Mesendoderm (in vitro differentiated cells): ENCODE data around the gene NR3C1.

Source experiments
- DNase-seq: peaks from one replicate; pipeline ENCODE4 v3.0.0; 2013
- H2AK5ac ChIP-seq: 2 replicates; pipeline ENCODE4 v1.6.1; 2013; ENCODE audit warnings: low read length, inconsistent platforms
- H2BK120ac ChIP-seq: 2 replicates; pipeline ENCODE4 v1.6.1; 2013; ENCODE audit warnings: low read depth, mild to moderate bottlenecking, low read length, moderate library complexity, mixed read lengths
- H2BK15ac ChIP-seq: replicated peaks from 2 replicates; pipeline ENCODE4 v1.6.1; 2013; ENCODE audit warnings: low read depth, mild to moderate bottlenecking, moderate library complexity
- H2BK5ac ChIP-seq: 2 replicates; pipeline ENCODE4 v1.6.1; 2013; ENCODE audit warnings: low read length, inconsistent platforms
- H3K18ac ChIP-seq: 2 replicates; pipeline ENCODE4 v1.6.1; 2013; ENCODE audit warnings: mild to moderate bottlenecking, low read length, mixed read lengths
- H3K23ac ChIP-seq: one replicate; pipeline ENCODE4 v1.6.1; 2013; ENCODE audit warnings: low read length
- H3K27ac ChIP-seq: 2 replicates; pipeline ENCODE4 v1.5.1; 2013; ENCODE audit warnings: low read depth, mild to moderate bottlenecking, inconsistent platforms, low read length, moderate library complexity
- H3K27me3 ChIP-seq: 2 replicates; pipeline ENCODE4 v1.6.1; 2013; ENCODE audit warnings: low read length, control low read depth, mild to moderate bottlenecking, inconsistent platforms; ENCODE audit not compliant: insufficient read depth, poor library complexity
- H3K36me3 ChIP-seq: 2 replicates; pipeline ENCODE4 v1.6.1; 2013; ENCODE audit warnings: low read length, inconsistent platforms; ENCODE audit not compliant: control insufficient read depth, insufficient read depth
- H3K4ac ChIP-seq: one replicate; pipeline ENCODE4 v1.6.1; 2013; ENCODE audit warnings: low read depth, mild to moderate bottlenecking, low read length, moderate library complexity
- H3K4me1 ChIP-seq: 2 replicates; pipeline ENCODE4 v1.6.1; 2013; ENCODE audit warnings: low read depth, low read length, inconsistent platforms; ENCODE audit not compliant: control insufficient read depth
- H3K4me2 ChIP-seq: 2 replicates; pipeline ENCODE4 v1.6.1; 2013; ENCODE audit warnings: low read length
- H3K4me3 ChIP-seq: 2 replicates; pipeline ENCODE4 v1.5.1; 2013; ENCODE audit warnings: mild to moderate bottlenecking, low read length
- H3K56ac ChIP-seq: one replicate; pipeline ENCODE4 v1.6.1; 2013; ENCODE audit warnings: low read length
- H3K79me1 ChIP-seq: 2 replicates; pipeline ENCODE4 v1.6.1; 2013; ENCODE audit warnings: low read length, inconsistent platforms
- H3K79me2 ChIP-seq: 2 replicates; pipeline ENCODE4 v1.6.1; 2013; ENCODE audit warnings: mild to moderate bottlenecking, low read length; ENCODE audit not compliant: control insufficient read depth, insufficient read depth
- H3K9ac ChIP-seq: 2 replicates; pipeline ENCODE4 v1.6.1; 2013; ENCODE audit warnings: low read length, inconsistent platforms
- H4K5ac ChIP-seq: one replicate; pipeline ENCODE4 v1.6.1; 2013; ENCODE audit warnings: low read length
- H4K8ac ChIP-seq: one replicate; pipeline ENCODE4 v1.6.1; 2013; ENCODE audit warnings: low read depth, mild to moderate bottlenecking, control low read depth, low read length, moderate library complexity
- WGBS: extraction: QIAGEN DNeasy Blood & Tissue Kit; methylation state at CpG from one replicate; pipeline ENCODE4 v1.1.7; 2013; ENCODE audit warnings: low lambda C conversion rate, missing lambda C conversion rate; ENCODE audit not compliant: insufficient coverage; ENCODE audit errors: extremely low coverage; 5-methylcytosine and 5-hydroxymethylcytosine counted together

NR3C1 gene

DNA sequence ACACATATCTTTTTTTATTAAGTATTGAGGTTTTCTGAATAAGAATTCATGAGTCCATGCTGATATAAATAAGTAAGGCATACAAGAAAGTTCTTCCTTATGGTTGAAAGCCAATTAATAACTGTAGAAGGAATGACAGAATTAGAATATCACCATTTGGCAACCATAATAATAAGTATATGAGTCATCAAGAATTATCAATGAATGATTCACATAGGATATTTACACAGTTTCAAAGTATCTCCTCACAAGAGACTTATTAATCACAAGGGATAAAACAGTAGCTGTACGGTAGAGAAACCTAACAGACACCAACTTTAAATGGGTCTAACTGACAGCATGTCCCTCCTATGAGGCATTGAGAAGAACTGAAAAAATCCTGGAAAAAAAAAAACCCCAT is 161.6 kb downstream of the NR3C1 start:
- Histone ChIP-seq H3K18ac (no peak overlapping the region), H3K9ac (no peak overlapping the region), H4K5ac (no peak overlapping the region), H3K4me3 (no peak overlapping the region), H3K56ac (no peak overlapping the region), H2BK120ac (no peak overlapping the region), H3K4me1 (peaks cover 6% of the 10 kb centered on the region), H3K36me3 (no peaks in the 10 kb centered on the region), H4K8ac (no peak overlapping the region), H3K4me2 (no peak overlapping the region), H3K27ac (no peak overlapping the region), H3K4ac (no peak overlapping the region), H3K27me3 (no peaks in the 10 kb centered on the region), H2BK5ac (no peak overlapping the region), H3K23ac (no peak overlapping the region), H2BK15ac (no peak overlapping the region), H3K79me2 (no peaks in the 10 kb centered on the region), H2AK5ac (no peak overlapping the region), H3K79me1 (no peaks in the 10 kb centered on the region)
- no CpG with 5 or more reads among the region's 1 CpG for WGBS
- no peak for DNase-seq

DNA sequence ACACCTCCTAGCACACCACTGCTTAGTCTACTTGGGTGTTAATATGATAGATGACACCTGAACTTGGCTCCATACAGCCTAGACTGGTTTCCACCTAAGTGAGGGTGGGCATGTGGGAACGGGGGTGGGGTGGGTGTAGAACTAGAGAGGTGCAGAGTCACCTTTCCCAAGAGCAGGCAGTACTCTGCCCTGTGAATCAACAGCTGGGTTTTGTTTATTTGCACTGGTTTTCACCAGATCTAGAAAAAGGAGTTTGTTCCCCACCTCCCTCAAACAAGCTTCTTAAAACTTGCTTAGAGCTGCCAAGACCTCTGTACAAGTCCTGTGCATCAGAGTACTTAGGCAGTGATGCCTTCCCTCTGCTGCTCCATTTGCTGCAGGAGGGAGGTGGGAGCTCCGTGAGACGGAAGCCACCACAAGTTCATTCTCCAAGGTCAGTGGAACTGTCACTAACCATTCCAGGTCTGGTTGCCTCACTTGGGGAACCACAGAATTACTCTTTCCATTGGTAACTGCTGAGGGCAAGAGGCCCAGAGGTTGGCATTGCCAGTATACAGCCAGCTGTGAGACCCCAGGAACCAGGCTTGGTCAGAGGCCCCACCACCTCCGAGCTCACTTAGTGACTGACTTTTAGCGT is 163.5 kb downstream of the NR3C1 start:
- Histone ChIP-seq H2AK5ac (no peak overlapping the region), H3K56ac (no peak overlapping the region), H3K79me2 (no peaks in the 10 kb centered on the region), H3K27me3 (no peaks in the 10 kb centered on the region), H3K4me1 (peaks cover 6% of the 10 kb centered on the region), H3K79me1 (no peaks in the 10 kb centered on the region), H3K4me2 (no peak overlapping the region), H3K27ac (no peak overlapping the region), H3K4ac (no peak overlapping the region), H2BK5ac (no peak overlapping the region), H3K9ac (no peak overlapping the region), H2BK120ac (no peak overlapping the region), H3K4me3 (no peak overlapping the region), H3K18ac (no peak overlapping the region), H2BK15ac (no peak overlapping the region), H3K36me3 (no peaks in the 10 kb centered on the region), H4K8ac (no peak overlapping the region), H3K23ac (no peak overlapping the region), H4K5ac (no peak overlapping the region)
- no peak for DNase-seq
- no CpG with 5 or more reads among the region's 5 CpGs for WGBS

GRCh38 chr5:143238620-143239019 is 164.9 kb downstream of the NR3C1 start:
- Histone ChIP-seq H3K23ac (no peak overlapping the region), H3K4me2 (no peak overlapping the region), H3K79me1 (no peaks in the 10 kb centered on the region), H4K5ac (no peak overlapping the region), H3K18ac (no peak overlapping the region), H3K4me3 (no peak overlapping the region), H3K9ac (no peak overlapping the region), H3K56ac (no peak overlapping the region), H2BK15ac (no peak overlapping the region), H3K27ac (no peak overlapping the region), H2BK120ac (no peak overlapping the region), H3K4me1 (peaks cover 2% of the 10 kb centered on the region), H2AK5ac (no peak overlapping the region), H3K4ac (no peak overlapping the region), H2BK5ac (no peak overlapping the region), H3K27me3 (no peaks in the 10 kb centered on the region), H4K8ac (no peak overlapping the region), H3K79me2 (no peaks in the 10 kb centered on the region), H3K36me3 (no peaks in the 10 kb centered on the region)
- no CpG with 5 or more reads among the region's 2 CpGs for WGBS
- no peak for DNase-seq

DNA sequence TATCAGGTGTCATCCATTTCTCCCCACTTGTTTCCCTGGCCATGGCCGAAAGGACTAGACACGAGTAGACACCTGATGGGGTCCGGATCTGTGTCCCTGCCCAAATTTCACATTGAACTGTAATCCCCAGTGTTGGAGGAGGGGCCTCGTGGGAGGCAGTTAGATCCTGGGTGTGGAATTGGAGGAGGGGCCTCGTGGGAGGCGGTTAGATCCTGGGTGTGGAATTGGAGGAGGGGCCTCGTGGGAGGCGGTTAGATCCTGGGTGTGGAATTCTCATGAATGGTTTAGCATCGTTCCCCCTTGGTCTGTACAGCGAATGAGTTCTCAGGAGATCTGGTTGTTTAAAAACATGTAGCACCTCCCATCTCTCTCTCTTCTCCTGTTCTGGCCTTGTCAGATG is 165.8 kb downstream of the NR3C1 start:
- Histone ChIP-seq H3K27ac (no peak overlapping the region), H3K79me1 (no peaks in the 10 kb centered on the region), H3K9ac (no peak overlapping the region), H3K4me1 (peaks cover 2% of the 10 kb centered on the region), H2BK15ac (no peak overlapping the region), H3K18ac (no peak overlapping the region), H3K23ac (no peak overlapping the region), H3K27me3 (no peaks in the 10 kb centered on the region), H2BK5ac (no peak overlapping the region), H4K8ac (no peak overlapping the region), H3K79me2 (no peaks in the 10 kb centered on the region), H3K4me2 (no peak overlapping the region), H4K5ac (no peak overlapping the region), H3K4me3 (no peak overlapping the region), H3K56ac (no peak overlapping the region), H2AK5ac (no peak overlapping the region), H3K4ac (no peak overlapping the region), H2BK120ac (no peak overlapping the region), H3K36me3 (no peaks in the 10 kb centered on the region)
- no CpG with 5 or more reads among the region's 10 CpGs for WGBS
- no peak for DNase-seq

DNA sequence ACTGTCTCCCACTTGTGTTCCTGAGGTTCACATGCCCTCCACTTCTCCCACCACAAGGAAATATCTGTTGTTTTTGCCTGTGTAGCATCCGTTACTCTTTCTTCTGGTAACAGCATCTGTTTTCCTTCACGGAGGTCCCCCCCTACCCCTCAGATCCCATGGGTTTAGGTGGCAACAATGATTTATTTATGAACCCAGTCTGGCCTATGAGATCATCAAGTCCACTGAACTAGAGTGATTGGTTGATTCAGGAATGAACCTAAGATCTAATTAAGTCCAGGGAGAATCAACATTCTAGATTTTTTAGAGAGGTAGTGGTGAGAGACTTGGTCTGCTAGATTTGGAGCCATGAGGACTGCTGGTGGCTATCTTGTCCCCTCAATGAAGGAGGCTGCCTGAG is 166.8 kb downstream of the NR3C1 start:
- Histone ChIP-seq H4K5ac (no peak overlapping the region), H3K23ac (no peak overlapping the region), H3K36me3 (no peaks in the 10 kb centered on the region), H3K4me1 (peaks cover 2% of the 10 kb centered on the region), H3K9ac (no peak overlapping the region), H2AK5ac (no peak overlapping the region), H4K8ac (no peak overlapping the region), H2BK120ac (no peak overlapping the region), H3K79me2 (no peaks in the 10 kb centered on the region), H3K27me3 (no peaks in the 10 kb centered on the region), H3K18ac (no peak overlapping the region), H3K4me2 (no peak overlapping the region), H3K27ac (no peak overlapping the region), H2BK5ac (no peak overlapping the region), H3K4ac (no peak overlapping the region), H2BK15ac (no peak overlapping the region), H3K56ac (no peak overlapping the region), H3K4me3 (no peak overlapping the region), H3K79me1 (no peaks in the 10 kb centered on the region)
- DNase-seq = no peak
- no CpG with 5 or more reads among the region's 2 CpGs for WGBS

DNA sequence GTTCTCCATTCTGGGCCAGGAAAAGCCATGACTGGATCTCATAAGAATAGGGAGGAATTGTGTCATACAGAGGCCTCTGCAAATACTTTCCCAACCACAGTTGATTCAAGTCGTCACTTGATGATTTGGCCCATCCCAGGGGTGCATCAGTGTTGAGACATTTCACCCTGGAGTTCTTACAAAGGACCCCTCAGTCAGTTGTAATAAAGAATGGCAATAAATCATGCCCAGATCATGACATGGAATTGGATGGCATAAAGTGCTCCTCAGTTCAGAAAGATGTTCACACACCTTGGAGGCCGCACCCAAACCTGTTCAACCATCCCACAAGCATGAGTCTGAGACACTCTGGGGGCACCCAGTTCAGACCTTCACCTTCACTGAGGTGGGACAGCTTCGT is 168.1 kb downstream of the NR3C1 start:
- H2BK120ac ChIP-seq = no peak overlapping the region

More for the DNA sequence above, 168.1 kb downstream of the NR3C1 start:
- H4K5ac ChIP-seq = no peak overlapping the region
- no peak overlapping the region for H3K4me2 ChIP-seq
- H4K8ac ChIP-seq = no peak overlapping the region
- no peak overlapping the region for H3K4ac ChIP-seq
- H2BK5ac ChIP-seq = no peak overlapping the region
- no peak overlapping the region for H3K9ac ChIP-seq
- H3K23ac ChIP-seq = no peak overlapping the region
- no peak overlapping the region for H2AK5ac ChIP-seq
- DNase-seq = no peak
- no peaks in the 10 kb centered on the region for H3K79me2 ChIP-seq
- H3K27me3 ChIP-seq = no peaks in the 10 kb centered on the region
- WGBS = no CpG with 5 or more reads among the region's 3 CpGs
- no peak overlapping the region for H3K4me3 ChIP-seq
- peaks cover 2% of the 10 kb centered on the region for H3K4me1 ChIP-seq
- H3K27ac ChIP-seq = no peak overlapping the region
- no peaks in the 10 kb centered on the region for H3K36me3 ChIP-seq
- H2BK15ac ChIP-seq = no peak overlapping the region
- H3K79me1 ChIP-seq = no peaks in the 10 kb centered on the region
- no peak overlapping the region for H3K56ac ChIP-seq
- no peak overlapping the region for H3K18ac ChIP-seq
